HG02642 (cell line): ENCODE measurements around the gene BICC1.
A peak's percentile ranks its signal among the peaks of the same experiment; 100 is the strongest.

Experiments
- ATAC-seq: cut with Tn5 transposase; IDR thresholded peaks from one replicate; pipeline ENCODE4 v1.9.1; 2021; ENCODE audit warnings: mild to moderate bottlenecking; ENCODE audit not compliant: unreplicated experiment, poor library complexity

BICC1 gene, protein sequence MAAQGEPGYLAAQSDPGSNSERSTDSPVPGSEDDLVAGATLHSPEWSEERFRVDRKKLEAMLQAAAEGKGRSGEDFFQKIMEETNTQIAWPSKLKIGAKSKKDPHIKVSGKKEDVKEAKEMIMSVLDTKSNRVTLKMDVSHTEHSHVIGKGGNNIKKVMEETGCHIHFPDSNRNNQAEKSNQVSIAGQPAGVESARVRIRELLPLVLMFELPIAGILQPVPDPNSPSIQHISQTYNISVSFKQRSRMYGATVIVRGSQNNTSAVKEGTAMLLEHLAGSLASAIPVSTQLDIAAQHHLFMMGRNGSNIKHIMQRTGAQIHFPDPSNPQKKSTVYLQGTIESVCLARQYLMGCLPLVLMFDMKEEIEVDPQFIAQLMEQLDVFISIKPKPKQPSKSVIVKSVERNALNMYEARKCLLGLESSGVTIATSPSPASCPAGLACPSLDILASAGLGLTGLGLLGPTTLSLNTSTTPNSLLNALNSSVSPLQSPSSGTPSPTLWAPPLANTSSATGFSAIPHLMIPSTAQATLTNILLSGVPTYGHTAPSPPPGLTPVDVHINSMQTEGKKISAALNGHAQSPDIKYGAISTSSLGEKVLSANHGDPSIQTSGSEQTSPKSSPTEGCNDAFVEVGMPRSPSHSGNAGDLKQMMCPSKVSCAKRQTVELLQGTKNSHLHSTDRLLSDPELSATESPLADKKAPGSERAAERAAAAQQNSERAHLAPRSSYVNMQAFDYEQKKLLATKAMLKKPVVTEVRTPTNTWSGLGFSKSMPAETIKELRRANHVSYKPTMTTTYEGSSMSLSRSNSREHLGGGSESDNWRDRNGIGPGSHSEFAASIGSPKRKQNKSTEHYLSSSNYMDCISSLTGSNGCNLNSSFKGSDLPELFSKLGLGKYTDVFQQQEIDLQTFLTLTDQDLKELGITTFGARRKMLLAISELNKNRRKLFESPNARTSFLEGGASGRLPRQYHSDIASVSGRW

DNA sequence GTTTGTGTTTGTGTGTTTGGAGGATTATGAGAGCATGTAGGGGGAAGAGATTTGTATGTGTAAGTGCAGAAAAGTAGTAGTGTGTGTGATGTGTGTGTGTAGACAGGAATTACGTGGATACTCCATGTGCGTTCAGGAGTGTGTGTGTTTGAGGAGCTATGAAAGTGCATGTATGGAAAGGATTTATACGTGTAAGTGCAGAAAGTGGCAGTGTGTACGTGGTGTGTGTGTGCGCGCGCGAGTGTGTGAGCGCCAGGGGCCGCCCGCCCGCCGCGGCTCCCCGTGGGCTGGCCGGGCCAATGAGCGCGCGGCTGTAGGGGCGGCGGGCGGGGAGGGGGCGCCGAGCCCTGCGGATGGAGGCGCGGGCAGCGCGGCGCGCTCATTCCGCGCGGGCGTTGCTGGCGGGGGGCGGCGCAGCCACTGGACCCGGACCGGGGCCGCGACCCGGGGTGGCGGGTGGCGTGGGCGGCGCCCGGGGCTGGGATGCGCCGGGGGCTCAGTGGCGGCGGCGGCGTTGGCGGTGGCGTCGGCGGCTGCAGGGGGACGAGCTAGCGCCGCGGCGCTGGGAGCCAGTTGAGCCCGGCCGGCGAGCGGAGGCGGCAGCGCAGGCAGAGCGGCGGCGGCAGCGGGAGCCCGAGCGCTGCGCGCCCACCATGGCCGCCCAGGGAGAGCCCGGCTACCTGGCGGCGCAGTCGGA, at the start of gene BICC1:
BICC1 (plus strand) TSS at position 382 of the 697 bp plus-strand sequence; CDS start at position 654, 272 bp downstream.
- ATAC-seq = peak; percentile 57

- ATAC-seq = no peak
These were observed 47.7 kb upstream of the BICC1 start for GRCh38 chr10:58464956-58465355.

DNA sequence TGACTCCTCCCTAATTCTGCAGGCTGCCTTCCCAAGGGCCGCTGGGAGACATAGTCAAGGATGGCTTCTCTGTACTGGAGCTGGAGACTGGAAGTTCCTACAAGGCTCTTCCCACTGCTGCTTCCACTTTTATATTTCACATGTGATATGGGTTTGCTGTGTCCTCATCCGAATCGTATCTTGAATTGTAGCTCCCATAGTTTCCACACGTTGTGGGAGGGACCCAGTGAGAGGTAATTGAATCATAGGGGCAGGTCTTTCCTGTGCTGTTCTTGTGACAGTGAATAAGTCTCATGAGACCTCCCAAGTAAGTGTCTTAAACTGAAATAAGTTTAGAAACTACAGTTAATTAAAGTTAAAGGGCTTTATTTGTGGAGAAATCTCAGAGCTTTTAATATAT, 47.0 kb upstream of the BICC1 start:
- no peak for ATAC-seq

DNA sequence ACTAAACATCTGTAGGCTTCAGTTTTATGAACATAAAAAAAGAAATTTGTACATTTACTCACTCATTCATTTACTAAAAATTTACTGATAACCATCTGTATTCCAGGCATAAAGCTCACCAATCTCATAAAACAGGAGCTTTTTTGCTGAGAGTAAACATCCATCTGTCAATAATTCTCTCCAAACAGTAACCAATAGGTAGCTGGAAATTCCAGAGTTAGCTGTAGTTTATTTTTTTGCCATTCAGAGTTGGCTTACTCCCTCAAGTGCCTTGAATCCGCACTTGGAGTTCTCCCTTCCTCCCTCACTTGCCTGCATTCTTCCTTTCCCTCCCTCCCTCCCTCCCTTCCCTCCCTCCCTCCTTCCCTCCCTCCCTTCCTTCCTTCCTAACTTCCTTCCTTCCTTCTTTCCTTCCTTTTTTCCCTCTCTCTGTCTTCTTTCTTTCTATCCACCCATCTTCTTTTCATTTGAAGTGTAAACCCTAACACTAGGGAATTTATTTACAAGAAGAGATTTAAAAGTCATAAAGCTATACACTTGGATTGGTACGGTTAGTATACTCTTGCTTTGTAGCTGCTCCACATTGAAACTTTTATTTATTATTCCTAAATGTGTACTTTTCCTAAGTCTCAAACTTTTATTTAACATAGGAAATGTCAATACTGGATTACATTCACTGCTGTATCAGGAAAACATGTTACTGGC, 44.6 kb upstream of the BICC1 start:
- no peak for ATAC-seq

DNA sequence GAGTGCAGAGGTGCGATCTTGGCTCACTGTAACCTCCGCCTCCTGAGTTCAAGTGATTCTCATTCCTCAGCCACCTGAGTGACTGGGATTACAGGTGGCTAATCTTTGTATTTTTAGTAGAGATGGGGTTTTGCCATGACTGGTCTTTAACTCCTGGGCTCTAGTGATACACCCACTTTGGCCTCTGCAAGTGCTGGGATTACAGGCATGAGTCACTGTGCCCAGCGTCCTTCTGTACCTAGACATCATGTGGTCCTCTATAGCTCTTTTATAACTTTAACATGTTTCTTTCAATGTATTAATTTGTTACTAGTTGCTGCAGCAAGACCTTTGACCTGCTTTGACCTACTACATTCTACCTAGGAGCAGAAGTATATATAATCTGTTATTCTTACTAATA, 38.7 kb upstream of the BICC1 start:
- ATAC-seq = no peak

DNA sequence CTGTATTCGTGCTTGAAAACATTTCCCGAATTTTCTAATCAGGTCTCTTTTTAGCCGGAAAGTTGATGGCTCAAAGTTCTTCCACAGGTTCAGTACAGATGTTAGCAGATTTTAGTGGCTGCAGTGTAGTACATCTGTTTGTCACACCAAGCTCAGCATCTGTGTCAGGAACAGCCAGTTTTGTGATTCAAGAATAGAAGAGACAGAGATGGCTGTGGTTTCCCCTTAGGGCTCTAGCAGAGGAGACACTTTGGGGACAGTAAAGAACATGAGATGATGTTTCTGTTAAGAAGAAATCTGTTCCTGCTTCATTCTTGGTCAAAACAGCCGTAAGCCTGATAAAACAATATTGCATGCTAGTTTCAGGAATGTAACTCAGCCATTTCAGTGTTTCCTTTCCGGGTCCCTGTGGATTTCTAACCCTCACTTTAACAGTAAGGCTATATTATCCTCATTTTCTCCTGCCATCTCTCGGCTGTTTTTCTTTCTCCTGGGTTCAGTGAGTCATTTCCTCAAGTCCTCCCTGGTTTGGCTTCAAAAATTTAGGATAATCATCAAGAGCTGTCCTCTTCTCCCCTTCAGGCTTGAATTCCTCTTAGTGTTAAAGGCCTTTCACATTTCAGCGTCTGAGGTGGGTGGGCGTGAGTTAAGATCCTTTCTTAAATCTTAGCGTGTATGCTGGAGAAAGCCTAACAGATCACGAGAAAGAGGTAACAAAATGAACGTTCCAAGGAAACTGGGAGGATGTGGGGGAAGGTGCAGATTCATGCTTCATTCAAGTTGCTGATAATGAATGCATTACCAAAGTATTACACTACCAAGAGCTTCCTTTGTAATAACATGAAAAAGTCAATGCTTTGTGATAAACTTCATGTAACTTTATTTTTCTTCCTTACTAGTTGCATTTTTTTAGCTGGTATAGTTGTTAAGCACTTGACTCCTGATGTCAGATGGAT, 37.1 kb upstream of the BICC1 start:
- ATAC-seq = no peak

- ATAC-seq = no peak
These were observed 35.5 kb upstream of the BICC1 start for GRCh38 chr10:58477122-58477521.

GRCh38 chr10:58477902-58478301, 34.8 kb upstream of the BICC1 start:
- no peak for ATAC-seq

GRCh38 chr10:58479045-58479444, 33.6 kb upstream of the BICC1 start:
- ATAC-seq = no peak

DNA sequence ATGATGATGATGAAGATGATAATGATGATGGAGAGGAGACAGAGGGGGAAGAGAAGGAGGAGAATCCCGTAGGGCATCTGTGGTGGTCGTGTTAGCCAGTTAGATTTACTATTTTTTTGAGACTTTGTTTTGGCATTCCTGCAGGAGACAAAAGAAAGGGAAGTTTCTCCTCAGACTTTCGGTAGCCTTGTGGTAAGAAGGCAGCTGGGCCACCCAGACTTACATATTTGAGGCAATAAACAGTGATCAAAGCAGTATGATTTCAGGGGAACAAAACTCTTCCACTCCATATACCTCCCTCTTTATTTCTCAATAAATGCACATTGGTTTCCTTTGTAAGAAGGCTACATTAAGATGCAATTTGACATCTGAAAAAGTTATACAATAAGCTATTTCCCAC, 32.4 kb upstream of the BICC1 start:
- ATAC-seq = no peak

GRCh38 chr10:58481569-58482109, 31.0 kb upstream of the BICC1 start:
- ATAC-seq = no peak

- ATAC-seq = no peak
These were observed 25.9 kb upstream of the BICC1 start for GRCh38 chr10:58486821-58487220.

DNA sequence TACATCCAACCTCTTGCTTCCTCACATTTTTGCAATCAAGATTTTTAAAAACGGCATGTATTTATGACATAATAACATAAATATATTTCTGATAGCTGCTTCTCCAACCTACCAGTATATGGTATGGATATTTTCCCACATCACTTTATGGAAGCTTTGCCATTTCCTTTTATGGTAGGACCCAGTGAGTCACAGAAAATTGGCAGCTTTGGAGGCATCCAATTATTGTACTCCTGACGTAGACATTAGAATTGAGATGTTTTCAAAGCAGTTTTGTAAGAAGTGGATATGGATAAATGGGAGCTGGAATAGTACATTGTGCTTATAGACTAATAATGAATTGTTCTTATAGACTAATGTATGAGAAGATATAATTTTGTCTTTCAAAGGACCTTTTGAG, 23.8 kb upstream of the BICC1 start:
- no peak for ATAC-seq

- no peak for ATAC-seq
These were observed 9.7 kb upstream of the BICC1 start for GRCh38 chr10:58502956-58503355.

DNA sequence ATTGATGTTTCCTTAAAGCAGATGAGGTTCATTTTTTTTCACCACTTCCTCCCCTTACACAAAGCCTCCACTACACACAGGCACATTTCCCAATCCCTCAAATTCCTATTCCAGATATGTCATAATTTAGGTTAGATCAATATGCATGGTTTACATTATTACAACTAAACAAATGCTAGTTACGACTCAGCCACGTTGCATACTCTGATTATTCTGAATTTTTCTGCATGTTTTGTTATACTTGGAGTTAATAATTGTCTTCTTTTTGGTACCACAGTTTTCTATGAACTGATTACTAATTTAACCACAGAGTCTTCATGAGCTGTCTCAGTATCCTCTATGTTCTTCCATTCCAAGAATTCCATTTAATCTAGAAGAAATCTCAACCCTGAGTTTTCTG, 4.4 kb upstream of the BICC1 start:
- no peak for ATAC-seq

DNA sequence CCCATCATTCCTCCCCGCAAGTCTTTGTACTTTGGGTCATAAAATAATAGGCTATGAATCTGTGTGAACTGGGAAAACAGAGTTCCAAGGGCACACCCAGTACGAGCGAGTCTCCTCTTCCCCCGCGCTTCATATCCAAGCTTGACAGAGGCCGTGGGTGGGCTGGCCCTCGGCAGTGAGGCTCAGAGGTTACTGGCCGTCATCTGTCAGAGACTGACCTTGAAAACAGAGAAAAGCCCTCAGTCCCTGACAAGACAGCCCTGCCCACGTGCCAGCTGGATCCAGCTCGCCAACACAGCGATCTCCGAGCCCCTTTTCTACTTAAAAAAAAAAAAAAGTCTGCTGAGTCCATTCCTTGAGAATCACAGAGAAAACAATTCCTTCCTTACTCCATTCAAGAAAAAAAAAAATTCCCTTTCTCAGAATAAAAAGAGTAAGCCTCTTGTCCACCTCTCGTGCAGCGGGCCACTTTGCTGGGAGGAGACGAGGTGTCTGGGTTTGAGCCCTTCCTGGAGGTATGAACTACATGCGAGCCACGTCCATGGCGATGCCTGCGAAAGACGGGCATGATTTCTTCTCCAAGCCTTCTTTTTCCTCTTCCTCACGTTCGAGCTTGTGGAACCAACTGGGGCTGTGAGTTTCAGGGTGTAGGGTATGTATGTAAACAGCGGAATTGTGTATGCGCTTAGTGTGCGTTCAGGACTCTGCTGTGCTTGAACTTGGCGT, 744 bp upstream of the BICC1 start:
- ATAC-seq = peak; percentile 7

DNA sequence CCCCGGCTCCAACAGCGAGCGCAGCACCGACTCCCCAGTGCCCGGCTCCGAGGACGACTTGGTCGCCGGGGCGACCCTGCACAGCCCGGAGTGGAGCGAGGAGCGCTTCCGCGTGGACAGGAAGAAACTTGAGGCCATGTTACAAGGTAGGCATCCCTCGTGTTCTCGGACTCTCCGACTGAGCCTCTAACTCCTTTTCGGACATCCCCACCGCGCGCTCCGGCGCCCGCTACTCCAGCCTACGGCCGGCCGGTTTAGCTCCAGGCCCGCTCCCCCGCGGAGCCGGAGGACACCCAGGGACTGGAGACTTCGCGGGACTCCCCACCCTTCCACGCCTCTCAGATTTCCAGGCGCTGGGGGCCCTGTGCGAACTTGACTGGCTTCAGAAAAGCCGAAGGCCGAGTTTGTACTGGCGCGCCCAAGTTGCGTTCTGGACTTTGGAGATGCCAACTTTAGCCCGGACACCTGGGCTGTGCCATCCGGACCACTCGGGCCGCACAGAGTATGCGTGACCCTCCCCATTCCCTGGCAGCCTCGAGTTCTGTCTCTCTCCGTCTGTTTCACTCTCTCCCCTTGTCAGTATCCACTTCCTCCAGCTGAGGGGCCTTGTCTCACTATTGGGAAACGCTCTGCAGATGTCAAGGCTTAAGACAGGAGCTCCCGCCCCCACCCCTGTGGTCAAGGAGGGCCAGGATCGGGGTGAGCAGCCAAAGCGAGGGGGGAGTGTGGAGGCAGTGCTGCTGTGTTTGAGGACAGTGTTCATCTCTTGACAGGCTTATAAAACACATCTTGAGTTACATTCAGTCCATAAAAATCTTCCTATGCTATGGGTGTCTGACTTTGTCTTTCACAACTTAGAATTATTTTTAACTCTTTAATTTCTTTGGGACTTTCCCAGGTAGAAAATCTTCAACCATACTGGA, 777 bp downstream of the BICC1 start:
- no peak for ATAC-seq
